Raji (cell line): Measurements from ENCODE around the gene MIA3.
A peak's percentile ranks its signal among the peaks of the same experiment; 100 is the strongest.

Experiments used
- POLR2A ChIP-seq: IDR thresholded peaks from 2 replicates; pipeline ENCODE4 v1.6.1; 2011; ENCODE audit warnings: low read depth, low read length, control low read depth; ENCODE audit not compliant: insufficient read depth

Gene MIA3

GRCh38 chr1:222613627-222614026, 4.3 kb upstream of the MIA3 start:
- no peak for TF ChIP-seq POLR2A

- no peak for TF ChIP-seq POLR2A
These were observed 1.4 kb upstream of the MIA3 start for GRCh38 chr1:222616525-222616924.

- TF ChIP-seq POLR2A, result peak; percentile 71
These were observed 438 bp upstream of the MIA3 start for GRCh38 chr1:222617367-222617951.

GRCh38 chr1:222618880-222619596, 1.1 kb downstream of the MIA3 start:
- TF ChIP-seq POLR2A, result no peak

GRCh38 chr1:222620566-222620965, 2.7 kb downstream of the MIA3 start:
- no peak for TF ChIP-seq POLR2A

GRCh38 chr1:222622765-222623164, 4.9 kb downstream of the MIA3 start:
- no peak for TF ChIP-seq POLR2A

GRCh38 chr1:222623458-222623857, 5.6 kb downstream of the MIA3 start:
- no peak for TF ChIP-seq POLR2A

GRCh38 chr1:222624214-222624613, 6.3 kb downstream of the MIA3 start:
- no peak for TF ChIP-seq POLR2A

- TF ChIP-seq POLR2A, result no peak
These were observed 9.3 kb downstream of the MIA3 start for GRCh38 chr1:222627232-222627631.

- no peak for TF ChIP-seq POLR2A
These were observed 12.1 kb downstream of the MIA3 start for GRCh38 chr1:222629921-222630535.

- no peak for TF ChIP-seq POLR2A
These were observed 13.8 kb downstream of the MIA3 start for GRCh38 chr1:222631611-222632208.

- TF ChIP-seq POLR2A, result no peak
These were observed 14.9 kb downstream of the MIA3 start for GRCh38 chr1:222632749-222633148.

GRCh38 chr1:222634180-222635013, 16.5 kb downstream of the MIA3 start:
- TF ChIP-seq POLR2A, result no peak

- no peak for TF ChIP-seq POLR2A
These were observed 23.5 kb downstream of the MIA3 start for GRCh38 chr1:222641269-222641948.
